ENCODE data around the gene RPL27. TPM values are rescaled to one million over a fixed set of nuclear protein-coding genes. Genes with fewer than 3 reads are reported as not detected.

The RPL27 gene
- total RNA-seq, 1 donor from 2014 or later: 1,521 TPM

- no peak for DNase-seq (ENCODE audit: low spot score)
Measured at GRCh38 chr17:43051969-43052368, 53.8 kb downstream of the RPL27 start.

Other genes starting within 250 kb of the RPL27 start
- 0.96 TPM for gene RAMP2, start 237.2 kb upstream of the RPL27 start, total RNA-seq (ENCODE audit: insufficient read depth, low replicate concordance)
- gene VPS25, start 225.0 kb upstream of the RPL27 start, total RNA-seq (ENCODE audit: insufficient read depth, low replicate concordance): 33.2 TPM
- not detected for gene WNK4, start 217.8 kb upstream of the RPL27 start, total RNA-seq (ENCODE audit: insufficient read depth, low replicate concordance)
- gene COA3, start 199.7 kb upstream of the RPL27 start, total RNA-seq (ENCODE audit: insufficient read depth, low replicate concordance): 47.2 TPM
- gene CNTD1, start 199.6 kb upstream of the RPL27 start, total RNA-seq (ENCODE audit: insufficient read depth, low replicate concordance): 0.96 TPM
- 142 TPM for gene BECN1, start 174.1 kb upstream of the RPL27 start, total RNA-seq (ENCODE audit: insufficient read depth, low replicate concordance)
- gene PSME3, start 165.0 kb upstream of the RPL27 start, total RNA-seq (ENCODE audit: insufficient read depth, low replicate concordance): 22.6 TPM
- 1.4 TPM for gene AOC2, start 153.8 kb upstream of the RPL27 start, total RNA-seq (ENCODE audit: insufficient read depth, low replicate concordance)
- gene AOC3, start 147.2 kb upstream of the RPL27 start, total RNA-seq (ENCODE audit: insufficient read depth, low replicate concordance): 89.1 TPM
- gene G6PC1, start 97.6 kb upstream of the RPL27 start, total RNA-seq (ENCODE audit: insufficient read depth, low replicate concordance): not detected
- gene AARSD1, start 34.0 kb upstream of the RPL27 start, total RNA-seq (ENCODE audit: insufficient read depth, low replicate concordance): 38.3 TPM
- 10.4 TPM for gene PTGES3L, start 18.3 kb upstream of the RPL27 start, total RNA-seq (ENCODE audit: insufficient read depth, low replicate concordance)
- 17.8 TPM for gene RUNDC1, start 17.9 kb upstream of the RPL27 start, total RNA-seq (ENCODE audit: insufficient read depth, low replicate concordance)
- 1.4 TPM for gene IFI35, start 8.4 kb downstream of the RPL27 start, total RNA-seq (ENCODE audit: insufficient read depth, low replicate concordance)
- 38.8 TPM for gene VAT1, start 24.0 kb downstream of the RPL27 start, total RNA-seq (ENCODE audit: insufficient read depth, low replicate concordance)
- gene RND2, start 26.8 kb downstream of the RPL27 start, total RNA-seq (ENCODE audit: insufficient read depth, low replicate concordance): 0.72 TPM
- 9.1 TPM for gene BRCA1, start 126.9 kb downstream of the RPL27 start, total RNA-seq (ENCODE audit: insufficient read depth, low replicate concordance)
- 83.8 TPM for gene NBR1, start 172.8 kb downstream of the RPL27 start, total RNA-seq (ENCODE audit: insufficient read depth, low replicate concordance)
- 6.7 TPM for gene TMEM106A, start 213.5 kb downstream of the RPL27 start, total RNA-seq (ENCODE audit: insufficient read depth, low replicate concordance)
- gene CCDC200, start 230.2 kb downstream of the RPL27 start, total RNA-seq (ENCODE audit: insufficient read depth, low replicate concordance): not detected
- gene RNU2-1, start 235.6 kb downstream of the RPL27 start, total RNA-seq (ENCODE audit: insufficient read depth, low replicate concordance): not detected

All from umbilical cord (tissue), 2 donors.